B cell (primary cell): ENCODE results near the gene ABHD12B. TPM values are rescaled to one million over a fixed set of nuclear protein-coding genes. Genes with fewer than 3 reads are reported as not detected.

Experiments
- ATAC-seq: fragments of 200-7000 bp; cut with Tn5 transposase; one replicate; pipeline ENCODE4 v1.10.0; 2021; ENCODE audit warnings: low read depth, mild to moderate bottlenecking, moderate number of reproducible peaks, moderate library complexity
- CTCF ChIA-PET: fragments of 350-600 bp; sonication (Branson Sonifier 250); formaldehyde crosslinking; loops from one replicate; lab custom pipeline; 2021; ENCODE audit warnings: antibody characterized with exemption, inconsistent platforms; lab: Charles Lee
- POLR2A ChIA-PET: fragments of 350-600 bp; sonication (Branson Sonifier 250); formaldehyde crosslinking; loops from one replicate; lab custom pipeline; 2021; ENCODE audit warnings: antibody characterized with exemption; lab: Charles Lee
- DNase-seq: peaks from one replicate; pipeline ENCODE4 v3.0.0; 2013
- H2AFZ ChIP-seq: 2 replicates; pipeline ENCODE4 v1.6.1; 2012; ENCODE audit warnings: mild to moderate bottlenecking, low read depth, low read length; ENCODE audit not compliant: insufficient read depth, poor library complexity, severe bottlenecking
- H3K27ac ChIP-seq, 2 donors: 1 replicate in 1 of 2; 2 replicates in 1 of 2; pipeline ENCODE4 v1.5.1; 2012 to 2013; ENCODE audit warnings: low read length in 2 of 2, mild to moderate bottlenecking in 2 of 2, moderate library complexity in 1 of 2
- H3K27me3 ChIP-seq, 4 experiments: fragments of 200-600 bp in 1 of 4; sonication (generic) in 1 of 4; replicated peaks in 1 of 4; 1 replicate in 2 of 4; 2 replicates in 2 of 4; pipeline versions ENCODE4 v1.6.1 to v1.7.0; 2013 to 2016; ENCODE audit warnings: low read length in 3 of 4, mild to moderate bottlenecking in 2 of 4, mixed read lengths in 1 of 4, moderate library complexity in 1 of 4; ENCODE audit not compliant: insufficient read depth in 4 of 4, control insufficient read depth in 3 of 4; ENCODE audit errors: control extremely low read depth in 1 of 4
- H3K36me3 ChIP-seq, 2 experiments: replicated peaks in 1 of 2; 1 replicate in 1 of 2; 2 replicates in 1 of 2; pipeline versions ENCODE4 v1.6.1 to v1.7.1; 2013; ENCODE audit warnings: low read length in 1 of 2; ENCODE audit not compliant: insufficient read depth in 2 of 2, control insufficient read depth in 1 of 2; ENCODE audit errors: control extremely low read depth in 1 of 2, extremely low read depth in 1 of 2
- H3K4me1 ChIP-seq, 2 donors: fragments of 200-600 bp in 1 of 2; sonication (generic) in 1 of 2; 1 replicate in 1 of 2; 2 replicates in 1 of 2; pipeline versions ENCODE4 v1.5.1 to v1.6.1; 2013 to 2017; ENCODE audit warnings: low read length in 2 of 2; ENCODE audit not compliant: control insufficient read depth in 2 of 2, insufficient read depth in 2 of 2
- H3K4me2 ChIP-seq: replicated peaks from 2 replicates; pipeline ENCODE3; 2012; ENCODE audit warnings: mild to moderate bottlenecking, low read depth, low read length; ENCODE audit not compliant: poor library complexity, severe bottlenecking
- H3K4me3 ChIP-seq, 5 experiments: fragments of 200-600 bp in 1 of 5; sonication (generic) in 1 of 5; 1 replicate in 3 of 5; 2 replicates in 2 of 5; pipeline versions ENCODE4 v1.5.1 to v1.7.0; 2011 to 2016; ENCODE audit warnings: low read length in 4 of 5, mild to moderate bottlenecking in 4 of 5, low read depth in 2 of 5, control low read depth in 1 of 5, moderate library complexity in 1 of 5; ENCODE audit not compliant: insufficient read depth in 1 of 5; ENCODE audit errors: control extremely low read depth in 1 of 5, extremely low read depth in 1 of 5
- H3K79me2 ChIP-seq: fragments of 200-600 bp; sonication (generic); one replicate; pipeline ENCODE4 v1.6.0; 2016; ENCODE audit warnings: low read length; ENCODE audit not compliant: control insufficient read depth, insufficient read depth
- H3K9ac ChIP-seq: fragments of 200-600 bp; sonication (generic); 2 replicates; pipeline ENCODE4 v1.6.1; 2017; ENCODE audit warnings: mild to moderate bottlenecking, low read length, moderate library complexity
- H3K9me3 ChIP-seq, 3 donors: one replicate each; pipeline versions ENCODE4 v1.6.1 to v1.7.1; 2013; ENCODE audit warnings: low read length in 2 of 3; ENCODE audit not compliant: control insufficient read depth in 2 of 3, insufficient read depth in 1 of 3; ENCODE audit errors: control extremely low read depth in 1 of 3
- H4K20me1 ChIP-seq: 2 replicates; pipeline ENCODE4 v1.6.0; 2012; ENCODE audit warnings: mild to moderate bottlenecking, low read length; ENCODE audit not compliant: insufficient read depth, control insufficient read depth, poor library complexity, severe bottlenecking
- H3K27ac Mint-ChIP-seq: one replicate; pipeline ENCODE4 v1.8.0; 2021; ENCODE audit warnings: mixed read lengths
- H3K27me3 Mint-ChIP-seq: one replicate; pipeline ENCODE4 v1.8.0; 2021; ENCODE audit warnings: mixed read lengths
- H3K4me1 Mint-ChIP-seq: one replicate; pipeline ENCODE4 v1.8.0; 2021; ENCODE audit warnings: mixed read lengths
- H3K4me3 Mint-ChIP-seq: one replicate; pipeline ENCODE4 v1.8.0; 2021; ENCODE audit warnings: mixed read lengths
- H3K9me3 Mint-ChIP-seq: one replicate; pipeline ENCODE4 v1.8.0; 2022; ENCODE audit warnings: mixed read lengths; ENCODE audit not compliant: insufficient read depth
- EZH2 ChIP-seq: IDR thresholded peaks from 2 replicates; pipeline ENCODE4 v1.6.1; 2012; ENCODE audit warnings: borderline replicate concordance, low read depth, mild to moderate bottlenecking, moderate library complexity, low read length; ENCODE audit not compliant: insufficient read depth, poor library complexity, severe bottlenecking
- WGBS: methylation state at CpG from one replicate; pipeline ENCODE4 v1.1.5; 2013; ENCODE audit warnings: missing lambda C conversion rate; ENCODE audit not compliant: insufficient coverage; 5-methylcytosine and 5-hydroxymethylcytosine counted together
- intact Hi-C: fragments of 100-400 bp; cut with micrococcal nuclease; formaldehyde crosslinking; loops from one replicate; pipeline ENCODE4 v1.10.0; 2022
- polyA plus RNA-seq: library from polyadenylated mRNA; depleted of rRNA; stranded (reverse); fragments of >200 nt; gene quantifications from 2 replicates; pipeline ENCODE4 v1.2.3, GENCODE V29; 2012
- total RNA-seq, 2 donors: library from RNA; stranded (reverse); fragments of 120-200 nt in 1 of 2; gene quantifications; 1 replicate in 1 of 2; 2 replicates in 1 of 2; pipeline versions ENCODE4 v1.2.3 to v1.2.4, GENCODE V29; 2013 to 2022
- TF ChIP-seq, protein P1 (sequence below): fragments of 200-600 bp; IDR thresholded peaks from one replicate; pipeline ENCODE4 v1.8.0; 2022; ENCODE audit warnings: antibody characterized with exemption, mild to moderate bottlenecking

ABHD12B gene
- total and polyA plus RNA-seq, 2 donors (not counting 1 experiment from before 2014, with no cell fraction given), result not detected

DNA sequence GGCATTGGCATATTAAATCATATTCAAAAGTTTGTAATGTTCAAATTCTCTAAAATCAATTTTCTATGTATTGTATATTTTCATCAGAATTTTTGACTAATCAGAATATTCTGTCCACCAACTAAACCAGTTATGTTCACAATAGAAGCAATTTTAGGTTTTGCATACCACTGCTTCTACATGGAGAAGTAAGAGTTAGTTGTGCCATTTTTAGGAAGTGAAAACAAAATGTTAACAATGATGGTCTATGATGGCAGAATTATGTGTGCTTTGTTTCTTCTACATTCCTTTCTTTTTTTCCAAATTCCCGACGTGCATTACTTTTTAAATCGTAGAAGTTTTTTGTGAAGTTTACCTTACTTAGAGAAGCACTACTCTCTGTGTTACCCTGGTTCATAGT is 29.5 kb downstream of the ABHD12B start:
- DNase-seq (no peak), ATAC-seq (no peak)
- no peak overlapping the region for H3K4me2 ChIP-seq
- H3K4me3 Mint-ChIP-seq, result no peak overlapping the region
- H3K4me1 Mint-ChIP-seq, result peaks cover 12% of the 10 kb centered on the region
- no peaks in the 10 kb centered on the region for H3K36me3 ChIP-seq
- CTCF ChIA-PET, result no interaction called here
- peaks cover 0 to 3% (median 0%) of the 10 kb centered on the region in 4 experiments for H3K27me3 ChIP-seq
- H3K9ac ChIP-seq, result no peak overlapping the region
- intact Hi-C loops, result no loop called here
- H3K9me3 Mint-ChIP-seq, result peaks cover 5% of the 10 kb centered on the region
- no CpG with 5 or more reads among the region's 3 CpGs for WGBS
- H2AFZ ChIP-seq, result no peak overlapping the region
- H3K27me3 Mint-ChIP-seq, result peaks cover 13% of the 10 kb centered on the region
- no peaks in the 10 kb centered on the region for H4K20me1 ChIP-seq
- H3K27ac Mint-ChIP-seq, result no peak overlapping the region
- TF ChIP-seq EZH2, result no peak
- TF ChIP-seq, protein P1, sequence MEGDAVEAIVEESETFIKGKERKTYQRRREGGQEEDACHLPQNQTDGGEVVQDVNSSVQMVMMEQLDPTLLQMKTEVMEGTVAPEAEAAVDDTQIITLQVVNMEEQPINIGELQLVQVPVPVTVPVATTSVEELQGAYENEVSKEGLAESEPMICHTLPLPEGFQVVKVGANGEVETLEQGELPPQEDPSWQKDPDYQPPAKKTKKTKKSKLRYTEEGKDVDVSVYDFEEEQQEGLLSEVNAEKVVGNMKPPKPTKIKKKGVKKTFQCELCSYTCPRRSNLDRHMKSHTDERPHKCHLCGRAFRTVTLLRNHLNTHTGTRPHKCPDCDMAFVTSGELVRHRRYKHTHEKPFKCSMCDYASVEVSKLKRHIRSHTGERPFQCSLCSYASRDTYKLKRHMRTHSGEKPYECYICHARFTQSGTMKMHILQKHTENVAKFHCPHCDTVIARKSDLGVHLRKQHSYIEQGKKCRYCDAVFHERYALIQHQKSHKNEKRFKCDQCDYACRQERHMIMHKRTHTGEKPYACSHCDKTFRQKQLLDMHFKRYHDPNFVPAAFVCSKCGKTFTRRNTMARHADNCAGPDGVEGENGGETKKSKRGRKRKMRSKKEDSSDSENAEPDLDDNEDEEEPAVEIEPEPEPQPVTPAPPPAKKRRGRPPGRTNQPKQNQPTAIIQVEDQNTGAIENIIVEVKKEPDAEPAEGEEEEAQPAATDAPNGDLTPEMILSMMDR, result no peak
- POLR2A ChIA-PET, result no interaction called here
- H3K9me3 ChIP-seq, result no peaks in the 10 kb centered on the region
- H3K4me3 ChIP-seq, result no peak overlapping the region
- H3K79me2 ChIP-seq, result no peaks in the 10 kb centered on the region
- no peaks in the 10 kb centered on the region for H3K4me1 ChIP-seq
- H3K27ac ChIP-seq, result no peak overlapping the region

DNA sequence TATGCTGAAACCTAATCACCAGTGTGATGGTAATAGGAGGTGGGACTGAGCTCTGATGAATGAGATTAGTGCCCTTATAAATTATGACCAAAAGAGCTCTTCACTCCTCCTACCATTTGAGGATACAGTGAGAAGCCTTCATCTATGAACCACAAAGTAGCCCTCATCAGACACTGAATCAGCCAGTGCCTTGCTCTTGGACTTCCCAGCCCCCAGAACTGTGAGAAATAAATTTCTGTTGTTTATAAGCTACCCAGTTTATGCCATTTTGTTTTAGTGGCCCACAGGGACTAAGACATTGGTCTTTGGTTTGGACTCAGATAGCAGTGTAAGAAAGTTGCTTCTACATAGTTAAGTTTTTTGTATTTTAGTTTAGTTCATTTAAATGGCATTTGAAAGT is 32.9 kb downstream of the ABHD12B start:
- Mint-ChIP-seq H3K4me1 (peaks cover 12% of the 10 kb centered on the region), H3K4me3 (no peak overlapping the region), H3K27ac (no peak overlapping the region), H3K9me3 (peaks cover 5% of the 10 kb centered on the region), H3K27me3 (peaks cover 4% of the 10 kb centered on the region)
- Histone ChIP-seq H3K36me3 (peaks cover 0 to under 1% of the 10 kb centered on the region in 2 experiments), H3K79me2 (no peaks in the 10 kb centered on the region), H4K20me1 (no peaks in the 10 kb centered on the region), H2AFZ (no peak overlapping the region), H3K4me2 (no peak overlapping the region), H3K9me3 (no peaks in the 10 kb centered on the region), H3K4me1 (no peaks in the 10 kb centered on the region), H3K9ac (no peak overlapping the region), H3K4me3 (no peak overlapping the region), H3K27ac (no peak overlapping the region), H3K27me3 (no peaks in the 10 kb centered on the region)
- TF ChIP-seq, protein P1, result no peak
- TF ChIP-seq EZH2, result no peak
- intact Hi-C loops, result no loop called here
- ATAC-seq (no peak), DNase-seq (no peak)
- ChIA-PET CTCF (no interaction called here), POLR2A (no interaction called here)
